Superior temporal gyrus (tissue), 1 donor: ENCODE results near the gene C6orf47.

Experiments used
- DNase-seq: peaks from one replicate; pipeline ENCODE4 v3.0.0-alpha.2; 2016; ENCODE audit errors: extremely low spot score

C6orf47 gene

GRCh38 chr6:31614684-31615578, 45.6 kb downstream of the C6orf47 start, which contains the start of gene AIF1:
AIF1 (plus strand) TSS chr6:31615234; CDS start chr6:31615330, 96 bp downstream.
- DNase-seq: no peak

GRCh38 chr6:31614075-31614619, 46.4 kb downstream of the C6orf47 start:
- DNase-seq: no peak

- no peak for DNase-seq
Observed at GRCh38 chr6:31610968-31611367, 49.6 kb downstream of the C6orf47 start.

- no peak for DNase-seq
Observed at GRCh38 chr6:31609519-31610406, 50.8 kb downstream of the C6orf47 start.
